Osteocyte (in vitro differentiated cells): ENCODE measurements around the gene LGALS3BP. TPM values are rescaled to one million over a fixed set of nuclear protein-coding genes. Genes with fewer than 3 reads are reported as not detected.

Source experiments
- DNase-seq: peaks from one replicate; pipeline ENCODE4 v3.0.0; 2021; ENCODE audit warnings: mixed read lengths; ENCODE audit not compliant: unreplicated experiment; ENCODE audit errors: extremely low spot score
- H3K27ac Mint-ChIP-seq: one replicate; pipeline ENCODE4 v1.8.0; 2021; ENCODE audit warnings: mild to moderate bottlenecking, mixed read lengths; ENCODE audit not compliant: unreplicated experiment
- H3K27me3 Mint-ChIP-seq: one replicate; pipeline ENCODE4 v1.8.0; 2021; ENCODE audit warnings: mixed read lengths; ENCODE audit not compliant: unreplicated experiment
- H3K36me3 Mint-ChIP-seq: one replicate; pipeline ENCODE4 v1.8.0; 2021; ENCODE audit warnings: mixed read lengths; ENCODE audit not compliant: unreplicated experiment
- H3K4me1 Mint-ChIP-seq: one replicate; pipeline ENCODE4 v1.8.0; 2021; ENCODE audit warnings: mixed read lengths; ENCODE audit not compliant: unreplicated experiment
- H3K4me3 Mint-ChIP-seq: one replicate; pipeline ENCODE4 v1.8.0; 2021; ENCODE audit warnings: mild to moderate bottlenecking, moderate library complexity, mixed read lengths; ENCODE audit not compliant: unreplicated experiment
- H3K9me3 Mint-ChIP-seq: one replicate; pipeline ENCODE4 v1.8.0; 2021; ENCODE audit warnings: mixed read lengths; ENCODE audit not compliant: unreplicated experiment
- long read RNA-seq: library from polyadenylated mRNA; unstranded; transcript quantifications from one replicate; pipeline ENCODE4 v2.0.0, GENCODE V29; 2021
- total RNA-seq: library from RNA; stranded (reverse); gene quantifications from 2 replicates; pipeline ENCODE4 v1.2.1, GENCODE V29; 2021
- TF ChIP-seq, protein P1 (sequence below): fragments of 200-600 bp; sonication (generic); IDR thresholded peaks from 2 replicates; pipeline ENCODE4 v1.5.0; 2021; ENCODE audit warnings: antibody characterized with exemption, mild to moderate bottlenecking, moderate library complexity

LGALS3BP gene
- total RNA-seq, result 439 and 456 TPM in 2 replicates
- long read RNA-seq, transcript LGALS3BP-201 (6 exons, 2,405 nt), result major isoform, 713 of 757 reads
- long read RNA-seq, partial matches to known transcripts, result 14 of 757 reads
- long read RNA-seq, other reads (novel, unspliced or antisense), result 22 of 757 reads

GRCh38 chr17:78979780-78980623 lies at the start of gene LGALS3BP:
LGALS3BP (minus strand) TSS chr17:78979923; CDS start chr17:78977191, 2,732 bp downstream.
- Mint-ChIP-seq H3K27ac (peak within 1 kb of the TSS; percentile 85), H3K4me1 (peaks cover 50% of the 10 kb centered on the region), H3K4me3 (peak within 1 kb of the TSS; percentile 65), H3K9me3 (no peaks in the 10 kb centered on the region), H3K36me3 (peaks cover 5% of the 10 kb centered on the region), H3K27me3 (no peaks in the 10 kb centered on the region)
- TF ChIP-seq, protein P1, sequence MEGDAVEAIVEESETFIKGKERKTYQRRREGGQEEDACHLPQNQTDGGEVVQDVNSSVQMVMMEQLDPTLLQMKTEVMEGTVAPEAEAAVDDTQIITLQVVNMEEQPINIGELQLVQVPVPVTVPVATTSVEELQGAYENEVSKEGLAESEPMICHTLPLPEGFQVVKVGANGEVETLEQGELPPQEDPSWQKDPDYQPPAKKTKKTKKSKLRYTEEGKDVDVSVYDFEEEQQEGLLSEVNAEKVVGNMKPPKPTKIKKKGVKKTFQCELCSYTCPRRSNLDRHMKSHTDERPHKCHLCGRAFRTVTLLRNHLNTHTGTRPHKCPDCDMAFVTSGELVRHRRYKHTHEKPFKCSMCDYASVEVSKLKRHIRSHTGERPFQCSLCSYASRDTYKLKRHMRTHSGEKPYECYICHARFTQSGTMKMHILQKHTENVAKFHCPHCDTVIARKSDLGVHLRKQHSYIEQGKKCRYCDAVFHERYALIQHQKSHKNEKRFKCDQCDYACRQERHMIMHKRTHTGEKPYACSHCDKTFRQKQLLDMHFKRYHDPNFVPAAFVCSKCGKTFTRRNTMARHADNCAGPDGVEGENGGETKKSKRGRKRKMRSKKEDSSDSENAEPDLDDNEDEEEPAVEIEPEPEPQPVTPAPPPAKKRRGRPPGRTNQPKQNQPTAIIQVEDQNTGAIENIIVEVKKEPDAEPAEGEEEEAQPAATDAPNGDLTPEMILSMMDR, result no peak
- peak; percentile 91 for DNase-seq

GRCh38 chr17:79028496-79029326 lies 49.0 kb upstream of the LGALS3BP start:
- Mint-ChIP-seq H3K36me3 (peaks cover 19% of the 10 kb centered on the region), H3K27me3 (peaks cover 3% of the 10 kb centered on the region), H3K4me3 (no peak overlapping the region), H3K9me3 (no peaks in the 10 kb centered on the region), H3K27ac (peak overlapping the region; percentile 86), H3K4me1 (peaks cover 91% of the 10 kb centered on the region)
- no peak for DNase-seq
- TF ChIP-seq, protein P1, result peak; percentile 51

- H3K27ac Mint-ChIP-seq, result peak overlapping the region; percentile 86
- H3K4me3 Mint-ChIP-seq, result peak overlapping the region; percentile 32
- peak; percentile 93 for DNase-seq
- no peaks in the 10 kb centered on the region for H3K9me3 Mint-ChIP-seq
- H3K36me3 Mint-ChIP-seq, result peaks cover 19% of the 10 kb centered on the region
- peaks cover 3% of the 10 kb centered on the region for H3K27me3 Mint-ChIP-seq
- TF ChIP-seq, protein P1, result no peak
- peaks cover 90% of the 10 kb centered on the region for H3K4me1 Mint-ChIP-seq
Measured at GRCh38 chr17:79027925-79028491, 48.3 kb upstream of the LGALS3BP start.

- Mint-ChIP-seq H3K4me1 (peaks cover 88% of the 10 kb centered on the region), H3K36me3 (peaks cover 17% of the 10 kb centered on the region), H3K9me3 (no peaks in the 10 kb centered on the region), H3K27ac (peak overlapping the region; percentile 86), H3K27me3 (peaks cover 3% of the 10 kb centered on the region), H3K4me3 (peak overlapping the region; percentile 69)
- TF ChIP-seq, protein P1, result no peak
- no peak for DNase-seq
Measured at GRCh38 chr17:79027274-79027924, 47.7 kb upstream of the LGALS3BP start.
